ENCODE data around the gene MGAT1. TPM values are rescaled to one million over a fixed set of nuclear protein-coding genes. Genes with fewer than 3 reads are reported as not detected.

Gene MGAT1
- total and polyA plus RNA-seq, 2 experiments from 2014 or later: 23.7 to 81.4 TPM

DNA sequence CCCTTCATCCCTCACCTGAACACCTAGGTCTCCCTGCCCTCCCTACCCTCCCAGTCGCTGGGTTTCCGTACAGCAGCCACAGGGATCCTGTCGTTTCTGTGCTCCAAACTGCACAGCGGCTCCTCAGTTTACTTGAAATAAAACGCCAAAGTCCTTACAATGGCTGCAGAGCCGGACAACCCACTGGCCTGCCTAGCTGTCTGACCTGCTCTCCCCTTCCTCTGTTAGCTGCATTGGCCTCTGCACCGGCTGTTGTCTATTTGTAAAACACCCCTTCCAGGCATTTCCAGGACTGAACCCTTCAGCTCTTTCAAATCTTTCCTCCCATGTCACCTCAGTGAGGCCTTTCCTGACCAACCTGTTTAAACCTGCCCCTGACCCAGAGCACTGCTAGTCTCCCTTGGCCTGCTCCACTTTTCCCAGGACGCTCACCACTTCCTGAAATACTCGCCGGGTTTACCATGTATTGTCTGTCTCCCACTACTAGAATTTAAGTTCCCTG, 9.1 kb upstream of the MGAT1 start (continued):
- no peak for TF ChIP-seq ZNF462 (CRISPR knock-in tag; IDR thresholded peaks at IDR 0.05)

- peaks cover 55% of the 10 kb centered on the region for H3K4me1 Mint-ChIP-seq
- Histone ChIP-seq H4K20me1 (replicated peaks; ENCODE audit: insufficient read depth) (no peaks in the 10 kb centered on the region), H3K4me3 (peak overlapping the region; percentile 95), H2AFZ (peak overlapping the region; percentile 94; the same call in 1 of the 2 replicates), H3K9me2 (ENCODE audit: insufficient read depth) (no peaks in the 10 kb centered on the region), H3K36me3 (ENCODE audit: insufficient read depth) (no peaks in the 10 kb centered on the region), H3K27me3 (ENCODE audit: insufficient read depth) (no peaks in the 10 kb centered on the region), H3K79me2 (replicated peaks; ENCODE audit: insufficient read depth) (peaks cover 25% of the 10 kb centered on the region), H3K4me1 (ENCODE audit: insufficient read depth) (peaks cover 25% of the 10 kb centered on the region), H3K27ac (ENCODE audit: low read depth) (peak overlapping the region; percentile 100), H3F3A (replicated peaks; ENCODE audit: low read depth) (peaks cover 8% of the 10 kb centered on the region; the same call in 1 of the 2 replicates), H3K4me2 (peak overlapping the region; percentile 90)
- no peak for ATAC-seq
- H3K27me3 Mint-ChIP-seq (ENCODE audit: insufficient read depth, low read depth, poor library complexity): peaks cover 6% of the 10 kb centered on the region
- DNase-seq (ENCODE audit: low spot score): no peak
- H3K36me3 Mint-ChIP-seq (ENCODE audit: low read depth): peaks cover 14% of the 10 kb centered on the region; the same call in 1 of the 3 replicates
- no peaks in the 10 kb centered on the region; the same call in 2 of the 3 replicates for H3K9me3 Mint-ChIP-seq
- peak overlapping the region; percentile 92 for H3K27ac Mint-ChIP-seq
- peak overlapping the region; percentile 72 for H3K4me3 Mint-ChIP-seq
- TF ChIP-seq NANOG (IDR thresholded peaks at IDR 0.05; ENCODE audit: borderline replicate concordance) (no peak), ZNF462 (CRISPR knock-in tag; IDR thresholded peaks at IDR 0.05) (no peak), ZNF331 (CRISPR knock-in tag; IDR thresholded peaks at IDR 0.05; ENCODE audit: low read depth) (no peak), CTCF (conservative IDR thresholded peaks at IDR 0.05; ENCODE audit: low read depth in 2 of 2) (no peak), POLR2AphosphoS5 (IDR thresholded peaks at IDR 0.05; ENCODE audit: low read depth) (no peak), EZH2phosphoT487 (IDR thresholded peaks at IDR 0.05; ENCODE audit: unreplicated experiment) (no peak)
Observed at GRCh38 chr5:180810959-180811622, 8.5 kb upstream of the MGAT1 start.
